ENCODE measurements around the gene CNTNAP4. TPM values are rescaled to one million over a fixed set of nuclear protein-coding genes. Genes with fewer than 3 reads are reported as not detected.

The CNTNAP4 gene
- total and polyA plus RNA-seq, 2 of the 4 experiments (the other 2 are of a cell fraction): not detected

DNA sequence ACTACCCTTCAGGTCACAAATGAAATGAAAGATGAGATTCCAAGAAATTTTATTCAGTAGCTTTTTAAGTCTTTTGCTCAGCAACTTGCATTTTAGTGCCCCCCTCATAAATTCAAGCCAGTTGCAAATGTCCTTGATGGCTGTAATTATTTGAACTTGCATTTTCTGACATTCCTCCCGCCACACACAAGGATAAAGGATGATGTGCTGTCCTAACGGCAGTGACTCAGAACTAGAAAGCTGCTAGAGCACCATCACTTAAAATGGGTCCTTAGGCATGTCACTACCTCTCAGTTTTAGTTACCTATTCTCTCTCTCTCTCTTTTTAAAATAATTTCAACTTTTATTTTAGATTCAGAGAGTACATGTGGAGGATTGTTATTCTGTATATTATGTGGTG, 306.7 kb downstream of the CNTNAP4 start:
- no peak for ATAC-seq (ENCODE audit: low read depth)

More for the DNA sequence above, 306.7 kb downstream of the CNTNAP4 start:
- Histone ChIP-seq H4K91ac (ENCODE audit: insufficient read depth, low read depth, low read length) (no peak overlapping the region), H3K4ac (ENCODE audit: low read depth, low read length) (no peak overlapping the region), H3K9me1 (ENCODE audit: insufficient read depth, low read length) (no peaks in the 10 kb centered on the region), H4K8ac (ENCODE audit: low read depth in 2 of 2, low read length in 2 of 2) (no peak overlapping the region), H2BK15ac (ENCODE audit: low read depth, low read length) (no peak overlapping the region), H3K4me1 (ENCODE audit: control insufficient read depth, insufficient read depth, low read length) (no peaks in the 10 kb centered on the region), H3K9ac (ENCODE audit: low read depth, low read length) (no peak overlapping the region), H2BK120ac (ENCODE audit: low read depth, low read length) (no peak overlapping the region), H3K23ac (ENCODE audit: low read depth, low read length) (no peak overlapping the region), H3K27ac (ENCODE audit: insufficient read depth, low read length) (no peak overlapping the region), H2AFZ (replicated peaks; ENCODE audit: low read length, poor library complexity) (no peak overlapping the region), H4K5ac (ENCODE audit: low read depth, low read length) (no peak overlapping the region), H2BK20ac (ENCODE audit: low read depth, low read length) (no peak overlapping the region), H3K14ac (replicated peaks; ENCODE audit: low read depth, low read length) (no peak overlapping the region), H2AK9ac (replicated peaks; ENCODE audit: low read depth, low read length, poor library complexity) (no peak overlapping the region), H3K27me3 (ENCODE audit: control insufficient read depth, insufficient read depth, low read length) (no peaks in the 10 kb centered on the region), H3K9me3 (ENCODE audit: control insufficient read depth, insufficient read depth, low read length) (peaks cover 2% of the 10 kb centered on the region; the same call in 1 of the 2 replicates), H3K4me3 (ENCODE audit: insufficient read depth, low read depth, low read length) (no peak overlapping the region), H4K20me1 (ENCODE audit: insufficient read depth, low read length) (no peaks in the 10 kb centered on the region), H3K56ac (ENCODE audit: extremely low read depth, insufficient read depth, low read length) (no peak overlapping the region), H3K4me2 (ENCODE audit: low read depth, low read length) (no peak overlapping the region), H3K18ac (ENCODE audit: low read depth, low read length) (no peak overlapping the region), H3K36me3 (ENCODE audit: control insufficient read depth, insufficient read depth, low read length) (no peaks in the 10 kb centered on the region), H2BK5ac (ENCODE audit: low read depth, low read length, poor library complexity, severe bottlenecking) (no peak overlapping the region), H3K79me1 (ENCODE audit: low read depth in 1 of 2, low read length in 2 of 2) (no peaks in the 10 kb centered on the region), H2AK5ac (ENCODE audit: low read depth, low read length) (no peak overlapping the region)
- no CpG with 5 or more reads among the region's 2 CpGs for WGBS, 2 experiments (ENCODE audit: extremely low coverage in 2 of 2, insufficient read length in 1 of 2)
- POLR2A ChIA-PET (ENCODE audit: unreplicated experiment): no interaction called here
- DNase-seq: no peak
- no peak for TF ChIP-seq SMC3 (IDR thresholded peaks at IDR 0.05; ENCODE audit: low read depth, low read length)
- no peak for TF ChIP-seq CEBPB (IDR thresholded peaks at IDR 0.05; ENCODE audit: low read depth, low read length)
- TF ChIP-seq, protein P1, sequence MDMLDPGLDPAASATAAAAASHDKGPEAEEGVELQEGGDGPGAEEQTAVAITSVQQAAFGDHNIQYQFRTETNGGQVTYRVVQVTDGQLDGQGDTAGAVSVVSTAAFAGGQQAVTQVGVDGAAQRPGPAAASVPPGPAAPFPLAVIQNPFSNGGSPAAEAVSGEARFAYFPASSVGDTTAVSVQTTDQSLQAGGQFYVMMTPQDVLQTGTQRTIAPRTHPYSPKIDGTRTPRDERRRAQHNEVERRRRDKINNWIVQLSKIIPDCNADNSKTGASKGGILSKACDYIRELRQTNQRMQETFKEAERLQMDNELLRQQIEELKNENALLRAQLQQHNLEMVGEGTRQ (IDR thresholded peaks at IDR 0.05; ENCODE audit: low read depth, low read length): no peak
- TF ChIP-seq, protein P2, sequence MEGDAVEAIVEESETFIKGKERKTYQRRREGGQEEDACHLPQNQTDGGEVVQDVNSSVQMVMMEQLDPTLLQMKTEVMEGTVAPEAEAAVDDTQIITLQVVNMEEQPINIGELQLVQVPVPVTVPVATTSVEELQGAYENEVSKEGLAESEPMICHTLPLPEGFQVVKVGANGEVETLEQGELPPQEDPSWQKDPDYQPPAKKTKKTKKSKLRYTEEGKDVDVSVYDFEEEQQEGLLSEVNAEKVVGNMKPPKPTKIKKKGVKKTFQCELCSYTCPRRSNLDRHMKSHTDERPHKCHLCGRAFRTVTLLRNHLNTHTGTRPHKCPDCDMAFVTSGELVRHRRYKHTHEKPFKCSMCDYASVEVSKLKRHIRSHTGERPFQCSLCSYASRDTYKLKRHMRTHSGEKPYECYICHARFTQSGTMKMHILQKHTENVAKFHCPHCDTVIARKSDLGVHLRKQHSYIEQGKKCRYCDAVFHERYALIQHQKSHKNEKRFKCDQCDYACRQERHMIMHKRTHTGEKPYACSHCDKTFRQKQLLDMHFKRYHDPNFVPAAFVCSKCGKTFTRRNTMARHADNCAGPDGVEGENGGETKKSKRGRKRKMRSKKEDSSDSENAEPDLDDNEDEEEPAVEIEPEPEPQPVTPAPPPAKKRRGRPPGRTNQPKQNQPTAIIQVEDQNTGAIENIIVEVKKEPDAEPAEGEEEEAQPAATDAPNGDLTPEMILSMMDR (conservative IDR thresholded peaks at IDR 0.05; ENCODE audit: low read depth, low read length): no peak
- TF ChIP-seq, protein P3, sequence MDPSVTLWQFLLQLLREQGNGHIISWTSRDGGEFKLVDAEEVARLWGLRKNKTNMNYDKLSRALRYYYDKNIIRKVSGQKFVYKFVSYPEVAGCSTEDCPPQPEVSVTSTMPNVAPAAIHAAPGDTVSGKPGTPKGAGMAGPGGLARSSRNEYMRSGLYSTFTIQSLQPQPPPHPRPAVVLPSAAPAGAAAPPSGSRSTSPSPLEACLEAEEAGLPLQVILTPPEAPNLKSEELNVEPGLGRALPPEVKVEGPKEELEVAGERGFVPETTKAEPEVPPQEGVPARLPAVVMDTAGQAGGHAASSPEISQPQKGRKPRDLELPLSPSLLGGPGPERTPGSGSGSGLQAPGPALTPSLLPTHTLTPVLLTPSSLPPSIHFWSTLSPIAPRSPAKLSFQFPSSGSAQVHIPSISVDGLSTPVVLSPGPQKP (IDR thresholded peaks at IDR 0.05; ENCODE audit: borderline replicate concordance, low read depth, low read length): no peak
- TF ChIP-seq RAD21 (IDR thresholded peaks at IDR 0.05; ENCODE audit: low read length): no peak
- no peak for TF ChIP-seq POLR2A (IDR thresholded peaks at IDR 0.05; ENCODE audit: low read depth, low read length)
- no peak for TF ChIP-seq RCOR1 (IDR thresholded peaks at IDR 0.05; ENCODE audit: insufficient replicate concordance, low read length)
- TF ChIP-seq FOS (IDR thresholded peaks at IDR 0.05; ENCODE audit: low read depth, low read length): no peak
- TF ChIP-seq RFX5 (IDR thresholded peaks at IDR 0.05; ENCODE audit: low read depth, low read length): no peak
- no peak for TF ChIP-seq MXI1 (IDR thresholded peaks at IDR 0.05; ENCODE audit: borderline replicate concordance, low read depth, low read length)
- TF ChIP-seq MAZ (IDR thresholded peaks at IDR 0.05; ENCODE audit: borderline replicate concordance, low read depth, low read length): no peak
- no peak for TF ChIP-seq BHLHE40 (IDR thresholded peaks at IDR 0.05; ENCODE audit: low read depth, low read length)
- dilution Hi-C loops (cut with HindIII; ENCODE audit: low sequenced_read_pairs, unreplicated experiment): no loop called here
- CTCF ChIA-PET: no interaction called here
- in situ Hi-C loops (cut with MboI; ENCODE audit: low sequenced_read_pairs): no loop called here
- no TSS peak for BruUV-seq (replicated peaks)
- intact Hi-C loops (cut with micrococcal nuclease): no loop called here
